ENCODE measurements around the gene CERS6. TPM values are rescaled to one million over a fixed set of nuclear protein-coding genes. Genes with fewer than 3 reads are reported as not detected.
A peak's percentile ranks its signal among the peaks of the same experiment; 100 is the strongest.

The CERS6 gene
- total RNA-seq, 4 donors from 2014 or later: 42.3 to 62.1 (median 50.6) TPM

DNA sequence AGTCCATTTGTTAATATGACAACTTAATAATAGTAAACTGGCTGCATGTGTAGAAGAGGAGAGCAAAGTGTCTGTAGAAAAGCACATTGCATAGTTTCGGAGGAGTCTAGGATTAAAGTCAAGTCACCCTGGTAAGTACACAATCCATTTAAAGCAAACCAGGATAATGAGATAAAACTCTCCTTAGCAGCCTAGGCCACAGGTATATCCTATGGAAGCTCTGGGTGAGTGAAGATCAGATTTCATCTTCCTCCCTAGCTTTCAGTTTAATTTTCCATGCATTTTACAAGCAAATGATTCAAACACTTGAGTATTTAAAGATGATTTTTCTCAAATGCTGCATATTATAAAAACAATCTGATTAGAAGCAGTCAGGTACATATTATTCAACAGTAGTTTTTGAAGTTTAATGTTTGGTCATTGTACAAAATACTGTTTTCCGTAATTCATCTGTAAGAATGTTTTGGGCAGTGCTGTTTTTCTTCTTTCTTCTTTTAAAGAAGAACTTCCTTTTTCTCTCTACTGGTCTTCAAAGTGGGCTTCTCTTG, 10.2 kb downstream of the CERS6 start:
- peaks cover 23 to 61% (median 44%) of the 10 kb centered on the region in 4 donors for H3K4me1 ChIP-seq
- no peak for DNase-seq
- TF ChIP-seq EP300 (IDR thresholded peaks at IDR 0.05; ENCODE audit: low read depth) (no peak), POLR2A (IDR thresholded peaks at IDR 0.05) (no peak), POLR2AphosphoS5 (IDR thresholded peaks at IDR 0.05) (no peak)
- TF ChIP-seq, protein P1, sequence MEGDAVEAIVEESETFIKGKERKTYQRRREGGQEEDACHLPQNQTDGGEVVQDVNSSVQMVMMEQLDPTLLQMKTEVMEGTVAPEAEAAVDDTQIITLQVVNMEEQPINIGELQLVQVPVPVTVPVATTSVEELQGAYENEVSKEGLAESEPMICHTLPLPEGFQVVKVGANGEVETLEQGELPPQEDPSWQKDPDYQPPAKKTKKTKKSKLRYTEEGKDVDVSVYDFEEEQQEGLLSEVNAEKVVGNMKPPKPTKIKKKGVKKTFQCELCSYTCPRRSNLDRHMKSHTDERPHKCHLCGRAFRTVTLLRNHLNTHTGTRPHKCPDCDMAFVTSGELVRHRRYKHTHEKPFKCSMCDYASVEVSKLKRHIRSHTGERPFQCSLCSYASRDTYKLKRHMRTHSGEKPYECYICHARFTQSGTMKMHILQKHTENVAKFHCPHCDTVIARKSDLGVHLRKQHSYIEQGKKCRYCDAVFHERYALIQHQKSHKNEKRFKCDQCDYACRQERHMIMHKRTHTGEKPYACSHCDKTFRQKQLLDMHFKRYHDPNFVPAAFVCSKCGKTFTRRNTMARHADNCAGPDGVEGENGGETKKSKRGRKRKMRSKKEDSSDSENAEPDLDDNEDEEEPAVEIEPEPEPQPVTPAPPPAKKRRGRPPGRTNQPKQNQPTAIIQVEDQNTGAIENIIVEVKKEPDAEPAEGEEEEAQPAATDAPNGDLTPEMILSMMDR (IDR thresholded peaks at IDR 0.05): no peak
- no peaks in the 10 kb centered on the region for H3K9me3 ChIP-seq
- H3K4me3 ChIP-seq: no peak overlapping the region
- no peaks in the 10 kb centered on the region for H3K36me3 ChIP-seq
- intact Hi-C loops (cut with DNase I; ENCODE audit: low total_unique reads): no loop called here
- WGBS, 2 donors (ENCODE audit: low coverage in 1 of 2): 55 to 58% methylated on average over 2 of the region's 2 CpGs
- in situ Hi-C loops (cut with MboI; ENCODE audit: low pct_ligation_motif_present in 1 of 4, low pct_unique_long_range_greater_than_20kb in 1 of 4, low sequenced_read_pairs in 3 of 4): no loop called here
- H3K27me3 ChIP-seq: no peaks in the 10 kb centered on the region
- H3K27ac ChIP-seq: peak overlapping the region in 3 of 4 donors; percentile 5 to 31 (median 23)

DNA sequence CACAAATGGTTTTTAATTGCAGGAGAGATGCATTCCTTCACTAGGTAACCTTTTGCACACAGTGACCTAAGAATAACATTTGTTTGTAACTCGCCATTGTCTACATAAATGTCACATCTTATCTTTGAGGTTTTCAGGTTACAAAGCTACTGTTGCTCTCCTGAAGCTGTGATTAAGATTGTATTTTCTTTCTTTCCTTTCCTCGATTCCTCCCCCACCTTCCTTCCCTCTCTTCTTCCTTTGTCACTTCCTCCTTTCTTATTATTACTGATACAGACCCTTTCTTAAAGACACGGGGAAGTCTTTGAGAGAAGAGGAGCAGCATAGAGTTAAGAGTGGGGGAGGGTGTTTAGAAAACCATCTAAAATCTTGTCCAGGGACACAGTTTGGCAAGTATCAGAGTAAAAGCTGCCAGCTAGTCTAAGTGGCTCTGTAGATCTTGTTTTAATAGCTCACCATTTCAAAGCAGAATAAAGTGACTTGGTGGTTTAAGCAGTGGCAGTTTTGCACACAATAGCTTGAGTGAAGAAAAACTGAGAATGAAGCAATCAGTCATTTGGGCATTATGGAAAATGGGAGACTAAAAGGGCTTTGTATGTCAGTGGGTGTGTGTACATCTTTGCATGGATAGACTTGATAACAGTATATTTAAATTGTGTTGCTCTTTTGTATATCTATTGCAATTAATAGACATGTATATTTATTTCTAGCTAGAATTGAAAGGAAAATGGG, 10.9 kb downstream of the CERS6 start:
- Histone ChIP-seq H3K27ac (peak overlapping the region in 2 of 4 donors; percentile 5 to 23), H3K9me3 (no peaks in the 10 kb centered on the region), H3K4me3 (no peak overlapping the region), H3K36me3 (no peaks in the 10 kb centered on the region), H3K4me1 (peaks cover 23 to 66% (median 47%) of the 10 kb centered on the region in 4 donors), H3K27me3 (no peaks in the 10 kb centered on the region)
- WGBS, 2 donors (ENCODE audit: low coverage in 1 of 2): 9 to 14% methylated on average over 3 of the region's 3 CpGs
- no peak for TF ChIP-seq POLR2AphosphoS5 (IDR thresholded peaks at IDR 0.05)
- TF ChIP-seq, protein P1 (IDR thresholded peaks at IDR 0.05): no peak
- intact Hi-C loops (cut with DNase I; ENCODE audit: low total_unique reads): no loop called here
- in situ Hi-C loops (cut with MboI; ENCODE audit: low pct_ligation_motif_present in 1 of 4, low pct_unique_long_range_greater_than_20kb in 1 of 4, low sequenced_read_pairs in 3 of 4): no loop called here
- no peak for DNase-seq

GRCh38 chr2:168467729-168468128, 11.7 kb downstream of the CERS6 start:
- in situ Hi-C loops (cut with MboI; ENCODE audit: low pct_ligation_motif_present in 1 of 4, low pct_unique_long_range_greater_than_20kb in 1 of 4, low sequenced_read_pairs in 3 of 4): no loop called here
- WGBS, 2 donors (ENCODE audit: low coverage in 1 of 2): 80 to 87% methylated on average over 2 of the region's 2 CpGs
- intact Hi-C loops (cut with DNase I; ENCODE audit: low total_unique reads): no loop called here
- DNase-seq: no peak
- no peak overlapping the region for H3K4me3 ChIP-seq
- H3K9me3 ChIP-seq: no peaks in the 10 kb centered on the region
- H3K36me3 ChIP-seq: no peaks in the 10 kb centered on the region
- TF ChIP-seq POLR2A (IDR thresholded peaks at IDR 0.05): no peak
- TF ChIP-seq, protein P1 (IDR thresholded peaks at IDR 0.05): no peak
- no peak for TF ChIP-seq EP300 (IDR thresholded peaks at IDR 0.05; ENCODE audit: low read depth)
- no peak for TF ChIP-seq POLR2AphosphoS5 (IDR thresholded peaks at IDR 0.05)
- no peak overlapping the region for H3K27ac ChIP-seq
- H3K27me3 ChIP-seq: no peaks in the 10 kb centered on the region
- peaks cover 23 to 66% (median 47%) of the 10 kb centered on the region in 4 donors for H3K4me1 ChIP-seq

DNA sequence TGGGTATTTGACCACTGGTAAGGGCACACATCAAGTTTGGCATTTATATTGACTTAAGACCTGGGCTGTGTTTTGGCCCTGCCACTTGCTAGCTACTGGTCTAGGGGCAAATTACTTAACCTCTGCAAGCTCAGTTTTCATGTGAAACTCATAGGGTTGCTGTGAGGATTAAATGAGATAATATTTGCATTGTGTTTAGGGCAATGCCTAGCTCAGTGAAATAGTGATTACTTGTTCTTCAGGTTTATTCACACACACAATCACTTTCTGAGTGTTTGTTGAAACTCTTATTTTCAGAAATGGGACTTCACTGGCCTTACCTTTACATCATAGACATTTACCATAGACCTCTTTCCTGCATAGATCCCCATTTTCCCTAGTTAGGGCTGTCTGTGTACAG, 12.3 kb downstream of the CERS6 start:
- intact Hi-C loops (cut with DNase I; ENCODE audit: low total_unique reads) (no loop called here), in situ Hi-C loops (cut with MboI; ENCODE audit: low pct_ligation_motif_present in 1 of 4, low pct_unique_long_range_greater_than_20kb in 1 of 4, low sequenced_read_pairs in 3 of 4) (no loop called here)
- DNase-seq: no peak
- Histone ChIP-seq H3K4me3 (no peak overlapping the region), H3K4me1 (peaks cover 23 to 66% (median 47%) of the 10 kb centered on the region in 4 donors), H3K27ac (no peak overlapping the region), H3K36me3 (no peaks in the 10 kb centered on the region), H3K27me3 (no peaks in the 10 kb centered on the region), H3K9me3 (no peaks in the 10 kb centered on the region)
- TF ChIP-seq EP300 (IDR thresholded peaks at IDR 0.05; ENCODE audit: low read depth) (no peak), POLR2AphosphoS5 (IDR thresholded peaks at IDR 0.05) (no peak), POLR2A (IDR thresholded peaks at IDR 0.05) (no peak)
- TF ChIP-seq, protein P1 (IDR thresholded peaks at IDR 0.05): no peak

Measured in transverse colon (tissue), 4 donors.